Astrocyte (in vitro differentiated cells and primary cell): ENCODE results near the gene PRDX5. TPM values are rescaled to one million over a fixed set of nuclear protein-coding genes. Genes with fewer than 3 reads are reported as not detected.
A peak's percentile ranks its signal among the peaks of the same experiment; 100 is the strongest.

Source experiments
- DNase-seq: peaks from one replicate; pipeline ENCODE4 v3.0.0-alpha.2; 2010; ENCODE audit warnings: low read depth
- FAIRE-seq: peaks from 2 replicates; lab custom pipeline; 2011; peaks lifted over from hg19 to GRCh38; lab: Jason Lieb, UNC
- H2AFZ ChIP-seq: 2 replicates; pipeline ENCODE4 v1.6.0; 2012; ENCODE audit warnings: low read depth, low read length, inconsistent platforms
- H3K27ac ChIP-seq: 2 replicates; pipeline ENCODE4 v1.5.1; 2011; ENCODE audit warnings: low read depth, low read length, inconsistent platforms
- H3K27me3 ChIP-seq: 2 replicates; pipeline ENCODE4 v1.6.0; 2011; ENCODE audit warnings: low read length, inconsistent platforms; ENCODE audit not compliant: insufficient read depth
- H3K36me3 ChIP-seq: 2 replicates; pipeline ENCODE4 v1.5.1; 2011; ENCODE audit warnings: low read length, inconsistent platforms; ENCODE audit not compliant: insufficient read depth
- H3K4me1 ChIP-seq: 2 replicates; pipeline ENCODE4 v1.5.1; 2011; ENCODE audit warnings: low read length, inconsistent platforms; ENCODE audit not compliant: insufficient read depth
- H3K4me2 ChIP-seq: 2 replicates; pipeline ENCODE4 v1.6.0; 2012; ENCODE audit warnings: low read length, inconsistent platforms
- H3K4me3 ChIP-seq: 2 replicates; pipeline ENCODE4 v1.5.1; 2011; ENCODE audit warnings: low read depth, mild to moderate bottlenecking, low read length, inconsistent platforms; ENCODE audit not compliant: insufficient read depth
- H3K79me2 ChIP-seq: 2 replicates; pipeline ENCODE4 v1.6.0; 2012; ENCODE audit warnings: mild to moderate bottlenecking, low read length, inconsistent platforms; ENCODE audit not compliant: insufficient read depth
- H3K9ac ChIP-seq: 2 replicates; pipeline ENCODE4 v1.6.0; 2012; ENCODE audit warnings: mild to moderate bottlenecking, low read length, inconsistent platforms
- H3K9me3 ChIP-seq: 2 replicates; pipeline ENCODE4 v1.5.1; 2012; ENCODE audit warnings: low read depth, mild to moderate bottlenecking, low read length, inconsistent platforms; ENCODE audit not compliant: insufficient read depth
- H4K20me1 ChIP-seq: 2 replicates; pipeline ENCODE4 v1.6.0; 2012; ENCODE audit warnings: low read length, inconsistent platforms; ENCODE audit not compliant: insufficient read depth
- H3K27ac Mint-ChIP-seq: one replicate; pipeline ENCODE4 v1.8.0; 2021; ENCODE audit warnings: mild to moderate bottlenecking, mixed read lengths; ENCODE audit not compliant: unreplicated experiment
- H3K27me3 Mint-ChIP-seq: one replicate; pipeline ENCODE4 v1.8.0; 2021; ENCODE audit warnings: low read depth, mixed read lengths; ENCODE audit not compliant: unreplicated experiment
- H3K36me3 Mint-ChIP-seq: one replicate; pipeline ENCODE4 v1.8.0; 2021; ENCODE audit warnings: low read depth, mixed read lengths; ENCODE audit not compliant: unreplicated experiment
- H3K4me1 Mint-ChIP-seq: one replicate; pipeline ENCODE4 v1.8.0; 2021; ENCODE audit warnings: low read depth, mixed read lengths; ENCODE audit not compliant: unreplicated experiment
- H3K4me3 Mint-ChIP-seq: one replicate; pipeline ENCODE4 v1.8.0; 2021; ENCODE audit warnings: mild to moderate bottlenecking, moderate library complexity, mixed read lengths; ENCODE audit not compliant: unreplicated experiment
- H3K9me3 Mint-ChIP-seq: one replicate; pipeline ENCODE4 v1.8.0; 2021; ENCODE audit warnings: mild to moderate bottlenecking, mixed read lengths; ENCODE audit not compliant: unreplicated experiment
- CTCF ChIP-seq: IDR thresholded peaks from 2 replicates; pipeline ENCODE4 v1.5.1; 2011; ENCODE audit warnings: low read depth, mild to moderate bottlenecking, inconsistent platforms, low read length, moderate library complexity; ENCODE audit not compliant: insufficient read depth
- EZH2 ChIP-seq: IDR thresholded peaks from 2 replicates; pipeline ENCODE4 v1.6.1; 2012; ENCODE audit warnings: mild to moderate bottlenecking, low read length, inconsistent platforms; ENCODE audit not compliant: insufficient read depth
- total RNA-seq: library from RNA; stranded (reverse); gene quantifications from 2 replicates; pipeline ENCODE4 v1.2.1, GENCODE V29; 2021

The PRDX5 gene
- total RNA-seq, 1 donor from 2014 or later: 243 TPM

- no peak overlapping the region for H3K9ac ChIP-seq
- no peaks in the 10 kb centered on the region for H3K27me3 ChIP-seq
- no peak overlapping the region for H3K4me3 Mint-ChIP-seq
- no peaks in the 10 kb centered on the region for H4K20me1 ChIP-seq
- DNase-seq: no peak
- TF ChIP-seq CTCF (no peak), EZH2 (no peak)
- H3K36me3 Mint-ChIP-seq: peaks cover 11% of the 10 kb centered on the region
- no peak overlapping the region for H3K27ac ChIP-seq
- peaks cover 8% of the 10 kb centered on the region for H3K79me2 ChIP-seq
- no peak overlapping the region for H2AFZ ChIP-seq
- H3K4me2 ChIP-seq: no peak overlapping the region
- no peak overlapping the region for H3K4me3 ChIP-seq
- no peaks in the 10 kb centered on the region for H3K4me1 Mint-ChIP-seq
- H3K9me3 Mint-ChIP-seq: no peaks in the 10 kb centered on the region
- no peaks in the 10 kb centered on the region for H3K36me3 ChIP-seq
- H3K9me3 ChIP-seq: no peaks in the 10 kb centered on the region
- H3K4me1 ChIP-seq: peaks cover 5% of the 10 kb centered on the region
- no peak for FAIRE-seq
- no peak overlapping the region for H3K27ac Mint-ChIP-seq
- H3K27me3 Mint-ChIP-seq: no peaks in the 10 kb centered on the region
These were observed 39.2 kb upstream of the PRDX5 start for GRCh38 chr11:64278576-64279190.

- H3K4me3 ChIP-seq: no peak overlapping the region
- H3K4me1 Mint-ChIP-seq: peaks cover 3% of the 10 kb centered on the region
- H4K20me1 ChIP-seq: no peaks in the 10 kb centered on the region
- H3K9ac ChIP-seq: no peak overlapping the region
- H3K27me3 Mint-ChIP-seq: no peaks in the 10 kb centered on the region
- H3K4me3 Mint-ChIP-seq: no peak overlapping the region
- no peak overlapping the region for H3K4me2 ChIP-seq
- H3K4me1 ChIP-seq: peaks cover 10% of the 10 kb centered on the region
- no peaks in the 10 kb centered on the region for H3K9me3 Mint-ChIP-seq
- no peaks in the 10 kb centered on the region for H3K36me3 ChIP-seq
- H3K27me3 ChIP-seq: no peaks in the 10 kb centered on the region
- H3K9me3 ChIP-seq: no peaks in the 10 kb centered on the region
- H3K79me2 ChIP-seq: peaks cover 16% of the 10 kb centered on the region
- DNase-seq (no peak), FAIRE-seq (no peak)
- H3K36me3 Mint-ChIP-seq: peaks cover 7% of the 10 kb centered on the region
- no peak overlapping the region for H2AFZ ChIP-seq
- H3K27ac Mint-ChIP-seq: no peak overlapping the region
- H3K27ac ChIP-seq: no peak overlapping the region
- no peak for TF ChIP-seq CTCF
- TF ChIP-seq EZH2: no peak
These were observed 35.8 kb upstream of the PRDX5 start for GRCh38 chr11:64281957-64282770.

GRCh38 chr11:64283092-64283491, 34.8 kb upstream of the PRDX5 start:
- H3K9me3 Mint-ChIP-seq: no peaks in the 10 kb centered on the region
- peak overlapping the region; percentile 23 for H3K4me2 ChIP-seq
- H3K27ac ChIP-seq: no peak overlapping the region
- H3K27me3 Mint-ChIP-seq: no peaks in the 10 kb centered on the region
- H3K79me2 ChIP-seq: peaks cover 16% of the 10 kb centered on the region
- DNase-seq: no peak
- no peaks in the 10 kb centered on the region for H3K9me3 ChIP-seq
- no peak overlapping the region for H3K27ac Mint-ChIP-seq
- peaks cover 10% of the 10 kb centered on the region for H3K4me1 ChIP-seq
- H3K36me3 Mint-ChIP-seq: peaks cover 7% of the 10 kb centered on the region
- no peaks in the 10 kb centered on the region for H3K27me3 ChIP-seq
- no peaks in the 10 kb centered on the region for H4K20me1 ChIP-seq
- H3K4me3 ChIP-seq: no peak overlapping the region
- H3K36me3 ChIP-seq: no peaks in the 10 kb centered on the region
- peak overlapping the region; percentile 27 for H3K4me3 Mint-ChIP-seq
- no peak for FAIRE-seq
- no peak overlapping the region for H2AFZ ChIP-seq
- H3K4me1 Mint-ChIP-seq: peaks cover 3% of the 10 kb centered on the region
- no peak for TF ChIP-seq CTCF
- no peak for TF ChIP-seq EZH2
- no peak overlapping the region for H3K9ac ChIP-seq
